K562 treated with DMSO at 1 percent for 48 hours (cell line): ENCODE measurements around the gene MAFF. TPM values are rescaled to one million over a fixed set of nuclear protein-coding genes. Genes with fewer than 3 reads are reported as not detected.

ENCODE experiments used
- total RNA-seq: library from RNA; unstranded; fragments of 300-600 nt; gene quantifications from 2 replicates; pipeline ENCODE4 v1.2.3, GENCODE V29; 2022; ENCODE audit warnings: low replicate concordance; ENCODE audit errors: extremely low read depth

The MAFF gene
- not detected in 2 replicates for total RNA-seq

DNA sequence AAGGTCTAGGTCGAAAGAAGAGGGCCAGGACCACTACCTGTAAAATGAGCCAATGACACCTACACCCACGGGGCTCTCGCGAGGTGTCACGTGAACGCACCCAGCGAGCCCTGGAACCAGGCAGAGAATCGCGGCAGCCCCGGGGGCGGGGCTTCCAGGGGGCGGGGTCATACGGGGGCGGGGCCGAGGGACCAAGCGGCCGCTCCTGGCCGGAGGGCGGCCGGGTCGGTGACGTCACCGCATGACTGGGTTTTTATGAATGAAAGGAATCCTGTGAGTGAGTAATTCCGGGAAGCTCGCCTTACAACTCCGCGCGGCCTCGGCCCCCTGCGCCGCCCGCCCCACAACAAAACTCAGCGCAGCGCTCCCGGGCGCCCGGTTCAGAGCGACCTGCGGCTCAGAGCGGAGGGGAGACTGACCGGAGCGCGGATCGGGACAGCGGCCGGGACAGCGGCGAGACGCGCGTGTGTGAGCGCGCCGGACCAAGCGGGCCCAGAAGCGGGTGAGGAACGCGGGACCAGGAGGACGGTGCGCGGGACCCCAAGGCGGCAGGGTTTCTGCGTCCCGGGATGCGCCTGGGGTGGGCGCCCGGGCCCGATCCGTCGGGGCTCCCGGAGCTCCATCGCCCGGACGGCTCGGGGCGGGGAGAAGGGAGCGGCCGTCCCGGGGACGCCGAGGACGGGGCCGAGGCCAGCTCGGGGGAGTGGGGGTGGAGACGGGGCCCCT is at the start of gene MAFF:
MAFF (plus strand) TSS at position 284 of the 726 bp plus-strand sequence. CDS start 11,860 bp downstream, outside the sequence.

DNA sequence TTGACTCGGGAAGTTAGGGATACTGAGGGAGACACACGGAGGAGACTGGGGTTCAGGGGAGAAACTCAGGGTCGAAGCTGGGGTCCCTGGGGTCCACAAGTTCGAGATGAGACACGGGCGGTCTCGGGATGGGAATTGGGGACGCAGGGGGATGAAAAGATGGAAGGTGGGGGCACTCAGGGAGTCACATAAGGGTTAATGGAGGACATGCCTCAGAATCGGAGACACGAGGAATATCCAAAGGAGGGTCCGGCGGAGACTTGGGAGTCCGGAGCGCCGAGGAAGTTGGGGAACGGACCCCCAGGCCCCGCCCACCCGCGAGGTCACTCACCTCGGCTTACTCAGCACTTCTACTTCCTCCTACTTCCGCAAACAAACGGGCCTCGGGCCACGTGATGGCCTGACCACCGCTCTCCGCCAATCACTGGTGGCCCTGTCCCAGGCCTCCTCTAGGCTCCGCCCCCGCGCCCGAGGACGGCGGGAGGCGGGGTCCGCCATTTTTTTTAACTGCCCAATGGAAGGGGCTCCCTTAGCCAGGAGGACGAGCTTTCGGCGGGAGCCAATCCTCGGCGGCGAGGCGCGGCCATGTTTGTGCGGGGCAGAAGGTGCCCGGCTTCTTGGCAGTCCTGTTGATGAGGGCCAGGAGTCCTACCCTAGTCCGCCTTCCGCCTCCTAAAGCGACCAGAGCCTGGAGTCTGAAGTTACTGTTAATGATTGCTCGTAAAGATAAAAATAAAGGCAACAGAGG is 20.2 kb upstream of the MAFF start, which contains the start of gene PLA2G6:
PLA2G6 (minus strand) TSS at position 378 of the 748 bp plus-strand sequence. CDS start 12,404 bp downstream, outside the sequence.

Other genes starting within 250 kb of the MAFF start
- gene C22orf23, start 248.4 kb upstream of the MAFF start, total RNA-seq: not detected in 2 replicates
- gene POLR2F, start 248.3 kb upstream of the MAFF start, total RNA-seq: not detected in 2 replicates
- gene SOX10, start 217.4 kb upstream of the MAFF start, total RNA-seq: not detected in 2 replicates
- not detected in 2 replicates for gene PICK1, start 144.6 kb upstream of the MAFF start, total RNA-seq
- not detected in 2 replicates for gene SLC16A8, start 117.8 kb upstream of the MAFF start, total RNA-seq
- not detected in 2 replicates for gene BAIAP2L2, start 91.3 kb upstream of the MAFF start, total RNA-seq
- not detected in 2 replicates for gene PLA2G6, start 20.2 kb upstream of the MAFF start, total RNA-seq
- gene TMEM184B, start 71.0 kb downstream of the MAFF start, total RNA-seq: not detected in 2 replicates
- gene CSNK1E, start 115.4 kb downstream of the MAFF start, total RNA-seq: not detected in 2 replicates